Measurements from ENCODE around the gene ADISSP. TPM values are rescaled to one million over a fixed set of nuclear protein-coding genes. Genes with fewer than 3 reads are reported as not detected.

ADISSP gene
- total and polyA plus RNA-seq, 2 of the 13 experiments (the other 11 are each of a cell fraction or from before 2014, with no cell fraction given): 38.3 to 90.6 TPM

GRCh38 chr20:3753098-3753497, 14.5 kb downstream of the ADISSP start (continued):
- TF ChIP-seq ZNF646 (CRISPR knock-in tag; IDR thresholded peaks at IDR 0.05) (no peak), SATB2 (CRISPR knock-in tag; IDR thresholded peaks at IDR 0.05) (no peak), TFAP4 (IDR thresholded peaks at IDR 0.05; ENCODE audit: borderline replicate concordance, low read depth) (peak; percentile 77; the same call in 1 of the 2 replicates), TAF15 (IDR thresholded peaks at IDR 0.05; ENCODE audit: low read depth, low read length, poor library complexity, severe bottlenecking) (no peak), POLR2AphosphoS2 (IDR thresholded peaks at IDR 0.05; ENCODE audit: low read depth, low read length) (no peak), KAT7 (CRISPR knock-in tag; IDR thresholded peaks at IDR 0.05; ENCODE audit: borderline replicate concordance) (no peak), NONO (IDR thresholded peaks at IDR 0.05) (no peak), NONO (CRISPR knock-in tag; conservative IDR thresholded peaks at IDR 0.05) (no peak), ZNF446 (CRISPR knock-in tag; IDR thresholded peaks at IDR 0.05) (no peak), ARID2 (CRISPR knock-in tag; IDR thresholded peaks at IDR 0.05; ENCODE audit: borderline replicate concordance) (no peak), NCOR1 (IDR thresholded peaks at IDR 0.05; ENCODE audit: borderline replicate concordance, low read length) (no peak), YEATS2 (CRISPR knock-in tag; IDR thresholded peaks at IDR 0.05; ENCODE audit: borderline replicate concordance) (no peak), HMGXB4 (CRISPR knock-in tag; IDR thresholded peaks at IDR 0.05; ENCODE audit: borderline replicate concordance in 1 of 2, low read depth in 1 of 2) (0 out of 4 replicates have a peak, but pooled peaks of 1 of the 2 experiments have one; percentile 18), ZNF260 (CRISPR knock-in tag; IDR thresholded peaks at IDR 0.05; ENCODE audit: borderline replicate concordance, low read depth) (no peak), NKX3-1 (CRISPR knock-in tag; IDR thresholded peaks at IDR 0.05) (no peak), ETV5 (CRISPR knock-in tag; IDR thresholded peaks at IDR 0.05; ENCODE audit: borderline replicate concordance) (no peak), FOXA1 (IDR thresholded peaks at IDR 0.05) (no peak), FOXA1 (CRISPR knock-in tag; IDR thresholded peaks at IDR 0.05) (no peak), ZNF564 (CRISPR knock-in tag; IDR thresholded peaks at IDR 0.05) (no peak), FOXP1 (IDR thresholded peaks at IDR 0.05) (no peak), FOXP1 (CRISPR knock-in tag; IDR thresholded peaks at IDR 0.05) (no peak), SMC3 (IDR thresholded peaks at IDR 0.05; ENCODE audit: low read length) (peak; percentile 88), ZNF720 (CRISPR knock-in tag; IDR thresholded peaks at IDR 0.05) (no peak), ZNF230 (CRISPR knock-in tag; IDR thresholded peaks at IDR 0.05) (no peak), PITX1 (CRISPR knock-in tag; IDR thresholded peaks at IDR 0.05) (no peak)

All from HepG2 (cell line).